IMR-90 (cell line): Measurements from ENCODE around the gene PPP6C. TPM values are rescaled to one million over a fixed set of nuclear protein-coding genes. Genes with fewer than 3 reads are reported as not detected.

Experiments used
- ATAC-seq: fragments of 200-7000 bp; cut with Tn5 transposase; 2 replicates; pipeline ENCODE4 v1.9.1; 2020; ENCODE audit warnings: low read depth, mild to moderate bottlenecking, moderate library complexity
- BruUV-seq: library from RNA; stranded (reverse); fragments of 400-500 nt; replicated peaks from 2 replicates; lab custom pipeline; 2021; lab: Mats Ljungman, UMichigan
- CTCF ChIA-PET: fragments of 300-600 bp; formaldehyde crosslinking; extraction: SDS; loops from one replicate; lab custom pipeline; 2021; ENCODE audit warnings: antibody characterized with exemption; lab: Yijun Ruan, JAX
- POLR2A ChIA-PET: fragments of 300-600 bp; sonication (Branson Sonifier 250); formaldehyde crosslinking; loops from one replicate; lab custom pipeline; 2022; ENCODE audit warnings: antibody characterized with exemption; ENCODE audit not compliant: unreplicated experiment; lab: Charles Lee
- DNase-seq: peaks from one replicate; pipeline ENCODE4 v3.0.0; 2013
- H2AFZ ChIP-seq: replicated peaks from 2 replicates; pipeline ENCODE3; 2013; ENCODE audit warnings: low read length, mild to moderate bottlenecking; ENCODE audit not compliant: poor library complexity
- H2AK5ac ChIP-seq: 2 replicates; pipeline ENCODE4 v1.6.1; 2013; ENCODE audit warnings: low read depth, low read length, inconsistent platforms
- H2AK9ac ChIP-seq: replicated peaks from 2 replicates; pipeline ENCODE3; 2013; ENCODE audit warnings: mild to moderate bottlenecking, low read depth, low read length, moderate library complexity; ENCODE audit not compliant: poor library complexity
- H2BK120ac ChIP-seq: 2 replicates; pipeline ENCODE4 v1.6.1; 2013; ENCODE audit warnings: low read depth, low read length, inconsistent platforms
- H2BK15ac ChIP-seq: 3 replicates; pipeline ENCODE4 v1.6.1; 2013; ENCODE audit warnings: low read depth, low read length, inconsistent platforms
- H2BK20ac ChIP-seq: 2 replicates; pipeline ENCODE4 v1.6.1; 2013; ENCODE audit warnings: low read depth, mild to moderate bottlenecking, inconsistent platforms, low read length, moderate library complexity
- H2BK5ac ChIP-seq: 2 replicates; pipeline ENCODE4 v1.6.1; 2013; ENCODE audit warnings: mild to moderate bottlenecking, low read depth, low read length, inconsistent platforms; ENCODE audit not compliant: poor library complexity, severe bottlenecking
- H3K14ac ChIP-seq: replicated peaks from 2 replicates; pipeline ENCODE4 v1.6.1; 2013; ENCODE audit warnings: low read depth, low read length, inconsistent platforms
- H3K18ac ChIP-seq: 2 replicates; pipeline ENCODE4 v1.6.1; 2013; ENCODE audit warnings: low read depth, low read length, control low read depth
- H3K23ac ChIP-seq: 2 replicates; pipeline ENCODE4 v1.6.1; 2013; ENCODE audit warnings: low read depth, low read length, inconsistent platforms
- H3K27ac ChIP-seq: 2 replicates; pipeline ENCODE4 v1.5.1; 2013; ENCODE audit warnings: mild to moderate bottlenecking, control low read depth, low read length; ENCODE audit not compliant: insufficient read depth
- H3K27me3 ChIP-seq: 2 replicates; pipeline ENCODE4 v1.6.1; 2013; ENCODE audit warnings: low read length; ENCODE audit not compliant: control insufficient read depth, insufficient read depth
- H3K36me3 ChIP-seq: 2 replicates; pipeline ENCODE4 v1.6.1; 2013; ENCODE audit warnings: low read length, mixed read lengths; ENCODE audit not compliant: control insufficient read depth, insufficient read depth
- H3K4ac ChIP-seq: 2 replicates; pipeline ENCODE4 v1.6.1; 2013; ENCODE audit warnings: low read depth, low read length, inconsistent platforms
- H3K4me1 ChIP-seq: 2 replicates; pipeline ENCODE4 v1.6.1; 2013; ENCODE audit warnings: low read length, mixed read lengths; ENCODE audit not compliant: control insufficient read depth, insufficient read depth
- H3K4me2 ChIP-seq: 2 replicates; pipeline ENCODE4 v1.6.1; 2013; ENCODE audit warnings: low read depth, mild to moderate bottlenecking, control low read depth, low read length, moderate library complexity
- H3K4me3 ChIP-seq: 2 replicates; pipeline ENCODE4 v1.5.1; 2013; ENCODE audit warnings: low read depth, mild to moderate bottlenecking, control low read depth, low read length, moderate library complexity; ENCODE audit not compliant: insufficient read depth
- H3K56ac ChIP-seq: 2 replicates; pipeline ENCODE4 v1.6.1; 2013; ENCODE audit warnings: low read length, inconsistent platforms; ENCODE audit not compliant: insufficient read depth; ENCODE audit errors: extremely low read depth
- H3K79me1 ChIP-seq, 2 experiments: 2 replicates each; pipeline ENCODE4 v1.6.1; 2013; ENCODE audit warnings: low read length in 2 of 2, inconsistent platforms in 1 of 2, low read depth in 1 of 2
- H3K9ac ChIP-seq: 2 replicates; pipeline ENCODE4 v1.6.1; 2013; ENCODE audit warnings: low read depth, low read length, control low read depth
- H3K9me1 ChIP-seq: 2 replicates; pipeline ENCODE4 v1.6.1; 2013; ENCODE audit warnings: low read length, inconsistent platforms; ENCODE audit not compliant: insufficient read depth
- H3K9me3 ChIP-seq: 2 replicates; pipeline ENCODE4 v1.6.1; 2013; ENCODE audit warnings: low read length; ENCODE audit not compliant: control insufficient read depth, insufficient read depth
- H4K20me1 ChIP-seq: 2 replicates; pipeline ENCODE4 v1.6.1; 2013; ENCODE audit warnings: low read length, inconsistent platforms; ENCODE audit not compliant: insufficient read depth
- H4K5ac ChIP-seq: 2 replicates; pipeline ENCODE4 v1.6.1; 2013; ENCODE audit warnings: mild to moderate bottlenecking, low read depth, low read length, control low read depth
- H4K8ac ChIP-seq, 2 experiments: 2 replicates each; pipeline ENCODE4 v1.6.1; 2013; ENCODE audit warnings: low read depth in 2 of 2, low read length in 2 of 2, control low read depth in 1 of 2, inconsistent platforms in 1 of 2
- H4K91ac ChIP-seq: 2 replicates; pipeline ENCODE4 v1.6.1; 2013; ENCODE audit warnings: low read depth, low read length, inconsistent platforms; ENCODE audit not compliant: insufficient read depth
- BHLHE40 ChIP-seq: fragments of 150-350 bp; IDR thresholded peaks from 2 replicates; pipeline ENCODE4 v1.6.1; 2016; ENCODE audit warnings: mild to moderate bottlenecking, low read depth, low read length
- CHD1 ChIP-seq: IDR thresholded peaks from 2 replicates; pipeline ENCODE4 v1.6.1; 2012; ENCODE audit warnings: low read depth, low read length, improper control_type of control experiment
- MAFK ChIP-seq: IDR thresholded peaks from 2 replicates; pipeline ENCODE4 v1.6.1; 2012; ENCODE audit warnings: low read depth, low read length, improper control_type of control experiment
- POLR2A ChIP-seq: IDR thresholded peaks from 2 replicates; pipeline ENCODE4 v1.6.1; 2012; ENCODE audit warnings: mild to moderate bottlenecking, low read depth, low read length
- WGBS, 2 experiments: methylation state at CpG; one replicate each; pipeline versions ENCODE4 v1.1.5 to v1.1.7; 2013; ENCODE audit warnings: missing lambda C conversion rate in 2 of 2; ENCODE audit not compliant: insufficient read length in 1 of 2; ENCODE audit errors: extremely low coverage in 2 of 2; 5-methylcytosine and 5-hydroxymethylcytosine counted together
- dilution Hi-C: fragments of 300-500 bp; cut with HindIII; formaldehyde crosslinking; loops from one replicate; pipeline ENCODE4 v1.14.3; 2018; ENCODE audit warnings: low sequenced_read_pairs; ENCODE audit not compliant: unreplicated experiment
- in situ Hi-C: fragments of 300-500 bp; cut with MboI; formaldehyde crosslinking; loops from 3 replicates; pipeline ENCODE4 v1.14.3; 2019; ENCODE audit warnings: low sequenced_read_pairs, inconsistent platforms, mixed read lengths
- intact Hi-C: fragments of 100-400 bp; cut with micrococcal nuclease; formaldehyde crosslinking; loops from 2 replicates; pipeline ENCODE4 v1.10.0; 2022
- polyA plus RNA-seq, 3 experiments: library from polyadenylated mRNA; depleted of rRNA; stranded (reverse); fragments of >200 nt; gene quantifications; 2 replicates each; pipeline ENCODE4 v1.2.3, GENCODE V29; 2012; ENCODE audit warnings: low replicate concordance in 1 of 3
- total RNA-seq: library from RNA; depleted of rRNA; stranded (reverse); fragments of >200 nt; gene quantifications from 2 replicates; pipeline ENCODE4 v1.2.3, GENCODE V29; 2012
- TF ChIP-seq, protein P1 (sequence below): conservative IDR thresholded peaks from 2 replicates; pipeline ENCODE4 v1.5.1; 2012; ENCODE audit warnings: mild to moderate bottlenecking, low read depth, low read length, improper control_type of control experiment
- TF ChIP-seq, protein P2 (sequence below): fragments of 150-350 bp; IDR thresholded peaks from 2 replicates; pipeline ENCODE4 v1.6.1; 2016; ENCODE audit warnings: low read depth, mild to moderate bottlenecking, low read length, moderate library complexity, borderline replicate concordance

Gene PPP6C
- total and polyA plus RNA-seq, 2 of the 4 experiments (the other 2 are of a cell fraction), result 14.5 to 15.4 TPM

DNA sequence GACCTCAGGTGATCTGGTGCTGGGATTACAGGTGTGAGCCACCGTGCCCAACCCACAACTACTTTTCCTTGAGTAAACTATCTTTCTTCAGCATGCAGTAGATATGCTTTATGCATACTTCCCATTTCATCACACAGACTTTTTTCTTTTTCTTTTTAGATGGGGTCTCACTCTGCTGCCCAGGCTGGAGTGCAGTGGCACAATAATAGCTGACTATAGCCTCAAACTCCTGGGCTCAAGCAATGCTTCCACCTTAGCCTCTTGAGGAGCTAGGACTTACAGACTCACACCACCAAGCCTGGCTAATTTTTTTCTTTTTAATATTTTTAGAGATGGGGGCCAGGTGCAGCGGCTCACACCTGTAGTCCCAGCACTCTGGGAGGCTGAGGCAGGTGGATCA, 22.8 kb downstream of the PPP6C start:
- POLR2A ChIA-PET, result no interaction called here
- WGBS, 2 experiments, result 100% methylated on average over 1 of the region's 2 CpGs; no CpG with 5 or more reads in 1 of the 2 experiments

More for the DNA sequence above, 22.8 kb downstream of the PPP6C start:
- no peak overlapping the region for H2BK5ac ChIP-seq
- TF ChIP-seq, protein P1, sequence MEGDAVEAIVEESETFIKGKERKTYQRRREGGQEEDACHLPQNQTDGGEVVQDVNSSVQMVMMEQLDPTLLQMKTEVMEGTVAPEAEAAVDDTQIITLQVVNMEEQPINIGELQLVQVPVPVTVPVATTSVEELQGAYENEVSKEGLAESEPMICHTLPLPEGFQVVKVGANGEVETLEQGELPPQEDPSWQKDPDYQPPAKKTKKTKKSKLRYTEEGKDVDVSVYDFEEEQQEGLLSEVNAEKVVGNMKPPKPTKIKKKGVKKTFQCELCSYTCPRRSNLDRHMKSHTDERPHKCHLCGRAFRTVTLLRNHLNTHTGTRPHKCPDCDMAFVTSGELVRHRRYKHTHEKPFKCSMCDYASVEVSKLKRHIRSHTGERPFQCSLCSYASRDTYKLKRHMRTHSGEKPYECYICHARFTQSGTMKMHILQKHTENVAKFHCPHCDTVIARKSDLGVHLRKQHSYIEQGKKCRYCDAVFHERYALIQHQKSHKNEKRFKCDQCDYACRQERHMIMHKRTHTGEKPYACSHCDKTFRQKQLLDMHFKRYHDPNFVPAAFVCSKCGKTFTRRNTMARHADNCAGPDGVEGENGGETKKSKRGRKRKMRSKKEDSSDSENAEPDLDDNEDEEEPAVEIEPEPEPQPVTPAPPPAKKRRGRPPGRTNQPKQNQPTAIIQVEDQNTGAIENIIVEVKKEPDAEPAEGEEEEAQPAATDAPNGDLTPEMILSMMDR, result no peak
- TF ChIP-seq, protein P2, sequence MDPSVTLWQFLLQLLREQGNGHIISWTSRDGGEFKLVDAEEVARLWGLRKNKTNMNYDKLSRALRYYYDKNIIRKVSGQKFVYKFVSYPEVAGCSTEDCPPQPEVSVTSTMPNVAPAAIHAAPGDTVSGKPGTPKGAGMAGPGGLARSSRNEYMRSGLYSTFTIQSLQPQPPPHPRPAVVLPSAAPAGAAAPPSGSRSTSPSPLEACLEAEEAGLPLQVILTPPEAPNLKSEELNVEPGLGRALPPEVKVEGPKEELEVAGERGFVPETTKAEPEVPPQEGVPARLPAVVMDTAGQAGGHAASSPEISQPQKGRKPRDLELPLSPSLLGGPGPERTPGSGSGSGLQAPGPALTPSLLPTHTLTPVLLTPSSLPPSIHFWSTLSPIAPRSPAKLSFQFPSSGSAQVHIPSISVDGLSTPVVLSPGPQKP, result no peak
- TF ChIP-seq POLR2A (no peak), BHLHE40 (no peak), CHD1 (no peak), MAFK (no peak)
- no peak overlapping the region for H2BK15ac ChIP-seq
- no peak overlapping the region for H2AFZ ChIP-seq
- no peaks in the 10 kb centered on the region; the same call in 1 of the 2 replicates for H4K20me1 ChIP-seq
- no peak overlapping the region for H3K18ac ChIP-seq
- no peak overlapping the region for H3K14ac ChIP-seq
- no peak overlapping the region for H2AK9ac ChIP-seq
- no peaks in the 10 kb centered on the region for H3K36me3 ChIP-seq
- H2BK120ac ChIP-seq, result no peak overlapping the region
- no peak overlapping the region for H3K4me3 ChIP-seq
- no peak overlapping the region for H4K91ac ChIP-seq
- intact Hi-C loops, result no loop called here
- no peak overlapping the region for H4K8ac ChIP-seq
- peaks cover 23 to 62% of the 10 kb centered on the region in 2 experiments for H3K79me1 ChIP-seq
- no peak overlapping the region for H3K4ac ChIP-seq
- H3K9me3 ChIP-seq, result no peaks in the 10 kb centered on the region
- CTCF ChIA-PET, result no interaction called here
- no peak for ATAC-seq
- H2BK20ac ChIP-seq, result no peak overlapping the region
- no peaks in the 10 kb centered on the region for H3K27me3 ChIP-seq
- no peak for DNase-seq
- H2AK5ac ChIP-seq, result no peak overlapping the region
- H3K9ac ChIP-seq, result no peak overlapping the region
- peaks cover 10% of the 10 kb centered on the region for H3K4me1 ChIP-seq
- in situ Hi-C loops, result no loop called here
- no TSS peak for BruUV-seq
- no peak overlapping the region for H3K56ac ChIP-seq
- dilution Hi-C loops, result no loop called here
- H3K27ac ChIP-seq, result no peak overlapping the region
- no peak overlapping the region for H3K4me2 ChIP-seq
- peaks cover 3% of the 10 kb centered on the region; the same call in 1 of the 2 replicates for H3K9me1 ChIP-seq
- H4K5ac ChIP-seq, result no peak overlapping the region
- H3K23ac ChIP-seq, result no peak overlapping the region
